ENCODE data around the gene ARHGDIG.

The ARHGDIG gene

GRCh38 chr16:280552-280951, at the start of gene ARHGDIG:
Gene ARHGDIG (plus strand): TSS chr16:280591. CDS start chr16:280681, 90 bp downstream.
- no peak for DNase-seq (ENCODE audit: low read depth)

GRCh38 chr16:230949-231348, 49.4 kb upstream of the ARHGDIG start:
- no peak overlapping the region for H3K4me3 ChIP-seq (ENCODE audit: low read length)
- DNase-seq (ENCODE audit: low read depth): no peak
- TF ChIP-seq CTCF (conservative IDR thresholded peaks at IDR 0.05; ENCODE audit: low read length): no peak

More at GRCh38 chr16:280552-280951, at the start of gene ARHGDIG:
- H3K4me3 ChIP-seq (ENCODE audit: low read length): no peak within 1 kb of the TSS
- no peak for TF ChIP-seq CTCF (conservative IDR thresholded peaks at IDR 0.05; ENCODE audit: low read length)

- DNase-seq (ENCODE audit: low read depth): peak; percentile 86
- TF ChIP-seq CTCF (conservative IDR thresholded peaks at IDR 0.05; ENCODE audit: low read length): peak; percentile 45
- peak within 1 kb of the TSS; percentile 95 for H3K4me3 ChIP-seq (ENCODE audit: low read length)
These were observed 45.7 kb upstream of the ARHGDIG start, which contains the start of gene FAM234A for GRCh38 chr16:234468-235305. Gene FAM234A (plus strand): TSS chr16:234821. CDS start chr16:254414, 19,593 bp downstream.

- no peak overlapping the region for H3K4me3 ChIP-seq (ENCODE audit: low read length)
- TF ChIP-seq CTCF (conservative IDR thresholded peaks at IDR 0.05; ENCODE audit: low read length): no peak
These were observed 40.5 kb upstream of the ARHGDIG start for GRCh38 chr16:239948-240277.

GRCh38 chr16:240559-240958, 39.8 kb upstream of the ARHGDIG start:
- DNase-seq (ENCODE audit: low read depth): no peak
- no peak for TF ChIP-seq CTCF (conservative IDR thresholded peaks at IDR 0.05; ENCODE audit: low read length)
- no peak overlapping the region for H3K4me3 ChIP-seq (ENCODE audit: low read length)

More at GRCh38 chr16:239948-240277, 40.5 kb upstream of the ARHGDIG start:
- DNase-seq (ENCODE audit: low read depth): peak; percentile 34

GRCh38 chr16:242281-242680, 38.1 kb upstream of the ARHGDIG start:
- DNase-seq (ENCODE audit: low read depth): no peak
- no peak overlapping the region for H3K4me3 ChIP-seq (ENCODE audit: low read length)
- TF ChIP-seq CTCF (conservative IDR thresholded peaks at IDR 0.05; ENCODE audit: low read length): no peak

GRCh38 chr16:243348-243747, 37.0 kb upstream of the ARHGDIG start:
- TF ChIP-seq CTCF (conservative IDR thresholded peaks at IDR 0.05; ENCODE audit: low read length): no peak
- DNase-seq (ENCODE audit: low read depth): no peak
- H3K4me3 ChIP-seq (ENCODE audit: low read length): no peak overlapping the region

Measured in AG10803 (cell line).